GM12801 (cell line): ENCODE data around the gene TGFBR2.

Source experiments
- TF ChIP-seq, protein P1 (sequence below): IDR thresholded peaks from one replicate; pipeline ENCODE4 v1.5.1; 2011; ENCODE audit warnings: control low read depth; ENCODE audit not compliant: insufficient read length; ENCODE audit errors: extremely low read depth

TGFBR2 gene

DNA sequence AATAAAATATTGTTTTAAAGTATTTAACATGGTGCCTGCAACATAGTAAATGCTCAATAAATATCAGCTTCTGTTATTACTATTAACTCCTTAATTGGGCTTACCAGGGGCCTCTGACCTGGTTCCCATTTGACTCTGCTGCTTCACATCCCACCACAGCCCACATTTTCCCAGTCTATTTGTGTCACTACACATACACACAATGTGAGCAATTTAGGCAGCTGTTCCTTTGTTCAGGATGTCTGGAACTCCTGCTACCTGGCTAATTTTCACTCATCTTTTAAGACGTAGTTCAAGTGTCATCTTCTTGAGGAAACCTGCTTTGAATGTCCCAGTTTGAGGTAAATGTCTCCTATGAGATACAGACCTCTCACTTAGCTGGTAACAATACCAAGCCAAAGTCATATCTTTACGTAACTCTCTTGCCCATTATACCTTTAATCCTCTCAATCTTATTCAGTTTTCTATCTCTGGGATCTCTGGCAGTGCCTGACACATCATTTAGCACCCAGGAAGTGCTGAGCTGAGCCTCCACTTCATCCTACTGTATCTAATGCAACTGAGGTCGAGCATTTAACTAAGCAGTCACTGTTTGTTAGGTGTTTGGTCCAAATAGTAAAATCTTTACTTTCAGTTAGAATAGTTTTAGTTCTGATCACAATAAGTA is 4.4 kb downstream of the TGFBR2 start:
- TF ChIP-seq, protein P1, sequence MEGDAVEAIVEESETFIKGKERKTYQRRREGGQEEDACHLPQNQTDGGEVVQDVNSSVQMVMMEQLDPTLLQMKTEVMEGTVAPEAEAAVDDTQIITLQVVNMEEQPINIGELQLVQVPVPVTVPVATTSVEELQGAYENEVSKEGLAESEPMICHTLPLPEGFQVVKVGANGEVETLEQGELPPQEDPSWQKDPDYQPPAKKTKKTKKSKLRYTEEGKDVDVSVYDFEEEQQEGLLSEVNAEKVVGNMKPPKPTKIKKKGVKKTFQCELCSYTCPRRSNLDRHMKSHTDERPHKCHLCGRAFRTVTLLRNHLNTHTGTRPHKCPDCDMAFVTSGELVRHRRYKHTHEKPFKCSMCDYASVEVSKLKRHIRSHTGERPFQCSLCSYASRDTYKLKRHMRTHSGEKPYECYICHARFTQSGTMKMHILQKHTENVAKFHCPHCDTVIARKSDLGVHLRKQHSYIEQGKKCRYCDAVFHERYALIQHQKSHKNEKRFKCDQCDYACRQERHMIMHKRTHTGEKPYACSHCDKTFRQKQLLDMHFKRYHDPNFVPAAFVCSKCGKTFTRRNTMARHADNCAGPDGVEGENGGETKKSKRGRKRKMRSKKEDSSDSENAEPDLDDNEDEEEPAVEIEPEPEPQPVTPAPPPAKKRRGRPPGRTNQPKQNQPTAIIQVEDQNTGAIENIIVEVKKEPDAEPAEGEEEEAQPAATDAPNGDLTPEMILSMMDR, result no peak

DNA sequence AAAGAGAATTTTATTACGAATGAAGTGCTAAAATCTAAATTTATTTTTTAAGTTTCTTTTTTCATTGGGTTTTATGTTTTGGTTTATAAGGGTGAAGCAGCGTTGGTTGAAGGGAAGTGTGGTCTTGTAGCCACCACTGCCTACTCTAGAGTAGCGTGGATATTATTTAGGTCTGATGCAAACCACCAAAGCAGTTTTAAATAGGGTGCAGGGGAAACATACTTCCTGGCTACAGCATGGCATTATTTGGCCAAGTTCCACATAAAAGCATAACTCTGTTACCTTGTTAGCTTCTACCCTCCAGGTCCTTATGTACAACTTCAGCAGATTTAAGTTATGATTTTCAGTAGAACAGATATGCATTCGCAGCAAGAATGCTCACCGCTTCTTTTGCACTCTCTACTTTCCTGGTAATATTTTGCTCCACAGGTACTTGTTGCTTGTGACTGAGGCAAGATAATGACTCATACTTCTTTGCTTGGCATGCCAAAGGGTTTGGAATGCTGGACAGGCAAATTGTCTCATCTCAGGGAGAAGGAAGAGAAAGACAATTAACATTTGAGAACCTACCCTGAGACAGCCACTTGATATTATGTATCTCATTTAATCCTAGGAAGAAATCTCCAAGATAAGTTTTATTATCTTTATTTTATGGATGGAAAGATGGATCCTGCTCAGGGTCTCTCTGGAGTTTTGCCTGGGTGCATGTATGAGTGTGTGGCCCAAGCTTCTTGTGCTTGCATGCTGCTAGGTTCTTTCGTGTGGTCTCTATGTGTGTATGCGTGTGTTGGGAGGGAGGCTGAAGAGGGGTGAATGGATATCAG is 5.4 kb downstream of the TGFBR2 start:
- TF ChIP-seq, protein P1, result no peak

DNA sequence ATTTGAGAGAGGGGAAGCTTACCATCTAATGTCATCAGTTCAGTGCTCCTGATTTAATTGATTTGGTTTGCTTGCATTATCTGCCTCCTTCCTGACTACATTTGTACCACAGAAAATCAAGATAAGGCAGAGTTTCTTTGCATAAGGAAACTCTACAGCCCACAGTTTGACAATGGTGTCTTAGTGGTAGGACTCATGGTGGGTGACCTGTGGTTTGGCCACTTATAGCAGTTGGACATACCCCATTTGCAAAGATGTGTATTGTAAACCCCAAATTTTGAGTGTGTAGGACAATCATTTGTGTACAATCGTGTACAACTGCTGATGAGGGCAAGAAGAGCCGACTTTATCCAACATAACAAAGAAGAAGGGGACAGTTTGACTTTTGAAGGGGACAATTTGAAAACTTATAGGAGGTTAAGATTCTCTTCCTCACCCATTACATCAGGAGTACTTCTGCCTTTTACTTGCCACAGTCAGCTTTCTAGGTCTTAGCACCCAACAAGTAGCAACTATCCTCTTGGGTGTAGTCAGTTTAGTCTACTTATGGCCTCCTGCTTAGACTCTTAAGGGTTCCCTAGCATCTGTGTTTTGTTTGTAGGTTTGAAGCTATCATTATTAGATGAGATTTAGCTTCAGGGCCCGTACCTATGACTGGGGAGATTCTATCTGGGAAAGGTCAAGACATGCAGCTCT is 6.2 kb downstream of the TGFBR2 start:
- TF ChIP-seq, protein P1, result no peak

DNA sequence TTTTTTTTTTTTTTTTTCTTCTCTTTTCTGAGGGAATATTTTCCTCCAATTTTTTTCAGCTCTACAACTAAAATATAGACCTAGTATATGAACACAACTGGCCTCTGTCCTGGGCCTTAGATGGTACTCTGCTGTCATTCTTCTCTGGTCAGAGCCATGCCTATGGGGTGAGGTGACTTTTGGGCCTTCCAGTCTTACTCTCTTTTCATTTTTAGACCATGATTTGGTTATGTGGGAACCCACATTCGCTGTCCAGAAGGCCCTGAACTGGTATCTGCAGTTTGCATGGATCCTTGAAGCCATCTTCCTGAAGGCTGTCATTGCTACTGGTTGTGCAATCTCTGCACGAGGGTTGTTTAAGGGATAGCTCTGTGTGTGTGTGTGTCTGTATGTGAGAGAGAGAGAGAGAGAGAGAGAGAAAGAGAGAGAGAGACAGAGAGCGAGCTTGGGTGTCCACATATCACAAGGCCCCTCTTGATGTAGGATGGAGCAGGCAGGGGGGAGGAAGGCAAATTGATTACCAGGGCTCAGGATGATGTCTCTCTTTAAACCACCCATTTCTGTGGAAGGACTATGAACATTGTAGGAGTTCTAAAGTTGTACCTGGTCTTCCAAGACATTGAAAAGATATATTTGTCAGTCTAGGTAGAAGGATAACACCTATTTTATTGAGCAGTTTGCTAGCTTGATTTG is 6.9 kb downstream of the TGFBR2 start:
- TF ChIP-seq, protein P1, result no peak

DNA sequence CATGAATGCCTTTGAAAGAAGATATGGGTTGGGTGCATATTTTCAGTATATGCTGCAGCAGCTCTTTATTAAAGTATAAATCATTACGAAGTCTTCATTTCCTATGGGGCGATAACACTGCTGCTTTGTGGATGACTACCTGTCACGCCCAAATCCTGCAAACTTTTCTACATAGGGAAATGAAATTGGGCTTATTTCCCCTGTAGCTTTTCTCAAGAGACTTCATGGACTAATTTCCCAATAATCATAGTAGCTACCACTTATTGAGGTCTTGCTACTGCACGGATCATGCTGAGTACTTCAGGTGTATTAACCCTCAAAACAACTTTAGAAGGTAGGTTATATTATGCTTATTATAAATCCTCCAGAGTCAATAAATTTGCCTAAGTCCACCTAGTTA is 8.0 kb downstream of the TGFBR2 start:
- TF ChIP-seq, protein P1, result no peak

DNA sequence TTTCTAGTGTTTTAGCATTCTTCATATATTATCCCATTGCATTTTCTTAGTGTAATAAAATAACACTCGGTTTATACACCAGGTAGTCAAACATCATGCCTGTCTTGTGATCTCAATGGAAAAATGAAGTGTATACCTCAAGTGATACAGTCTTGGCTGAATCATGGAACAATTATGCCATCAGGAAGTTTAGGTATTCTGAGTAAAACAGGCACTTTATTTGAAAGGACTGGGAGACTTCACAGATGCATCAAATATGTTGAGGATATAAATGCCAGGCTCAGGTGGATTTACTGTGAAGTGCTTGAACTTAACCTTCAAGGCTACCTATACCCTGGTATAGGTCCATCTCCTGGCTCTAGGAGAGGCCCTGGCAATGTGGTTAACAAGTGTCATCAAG is 8.5 kb downstream of the TGFBR2 start:
- TF ChIP-seq, protein P1, result no peak
